GM06990 (cell line): ENCODE results near the gene SLC5A9.
A peak's percentile ranks its signal among the peaks of the same experiment; 100 is the strongest.

Source experiments
- DNase-seq: peaks from one replicate; pipeline ENCODE4 v3.0.0-alpha.2; 2011; ENCODE audit not compliant: insufficient read length; ENCODE audit errors: extremely low read depth
- H3K27me3 ChIP-seq: replicated peaks from 2 replicates; pipeline ENCODE4 v1.6.0; 2011; ENCODE audit warnings: low read length; ENCODE audit not compliant: control insufficient read depth, insufficient read depth
- H3K36me3 ChIP-seq: 2 replicates; pipeline ENCODE4 v1.5.1; 2011; ENCODE audit warnings: low read length; ENCODE audit not compliant: control insufficient read depth, insufficient read depth
- H3K4me3 ChIP-seq: replicated peaks from 2 replicates; pipeline ENCODE4 v1.5.1; 2011; ENCODE audit warnings: low read depth, mild to moderate bottlenecking, control low read depth, low read length
- TF ChIP-seq, protein P1 (sequence below): IDR thresholded peaks from 2 replicates; pipeline ENCODE4 v1.5.1; 2011; ENCODE audit warnings: low read length, control low read depth, mild to moderate bottlenecking, inconsistent platforms; ENCODE audit not compliant: insufficient read depth, poor library complexity, severe bottlenecking

Gene SLC5A9

DNA sequence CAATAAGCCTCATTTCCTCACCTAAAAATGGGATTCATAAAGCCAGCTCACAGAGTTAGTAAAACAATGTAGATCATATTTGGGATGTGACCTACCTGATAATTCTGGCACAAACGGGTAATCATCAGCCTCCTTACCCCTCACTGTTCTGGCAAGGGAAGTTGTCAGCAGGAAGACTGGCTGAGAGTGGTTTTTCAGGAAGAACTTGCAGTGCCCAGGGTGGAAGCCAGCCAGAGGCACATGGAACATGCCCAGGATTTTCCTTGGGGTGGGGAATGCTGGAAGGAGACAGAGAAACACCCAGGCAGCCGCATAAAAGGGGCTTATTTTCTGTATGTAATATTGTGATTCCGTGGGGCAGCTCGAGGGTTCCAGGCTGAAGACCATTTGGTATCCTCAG lies 7.7 kb upstream of the SLC5A9 start:
- no peak for DNase-seq
- no peaks in the 10 kb centered on the region; the same call in 1 of the 2 replicates for H3K27me3 ChIP-seq
- H3K36me3 ChIP-seq = no peaks in the 10 kb centered on the region
- H3K4me3 ChIP-seq = no peak overlapping the region
- TF ChIP-seq, protein P1, sequence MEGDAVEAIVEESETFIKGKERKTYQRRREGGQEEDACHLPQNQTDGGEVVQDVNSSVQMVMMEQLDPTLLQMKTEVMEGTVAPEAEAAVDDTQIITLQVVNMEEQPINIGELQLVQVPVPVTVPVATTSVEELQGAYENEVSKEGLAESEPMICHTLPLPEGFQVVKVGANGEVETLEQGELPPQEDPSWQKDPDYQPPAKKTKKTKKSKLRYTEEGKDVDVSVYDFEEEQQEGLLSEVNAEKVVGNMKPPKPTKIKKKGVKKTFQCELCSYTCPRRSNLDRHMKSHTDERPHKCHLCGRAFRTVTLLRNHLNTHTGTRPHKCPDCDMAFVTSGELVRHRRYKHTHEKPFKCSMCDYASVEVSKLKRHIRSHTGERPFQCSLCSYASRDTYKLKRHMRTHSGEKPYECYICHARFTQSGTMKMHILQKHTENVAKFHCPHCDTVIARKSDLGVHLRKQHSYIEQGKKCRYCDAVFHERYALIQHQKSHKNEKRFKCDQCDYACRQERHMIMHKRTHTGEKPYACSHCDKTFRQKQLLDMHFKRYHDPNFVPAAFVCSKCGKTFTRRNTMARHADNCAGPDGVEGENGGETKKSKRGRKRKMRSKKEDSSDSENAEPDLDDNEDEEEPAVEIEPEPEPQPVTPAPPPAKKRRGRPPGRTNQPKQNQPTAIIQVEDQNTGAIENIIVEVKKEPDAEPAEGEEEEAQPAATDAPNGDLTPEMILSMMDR = no peak

DNA sequence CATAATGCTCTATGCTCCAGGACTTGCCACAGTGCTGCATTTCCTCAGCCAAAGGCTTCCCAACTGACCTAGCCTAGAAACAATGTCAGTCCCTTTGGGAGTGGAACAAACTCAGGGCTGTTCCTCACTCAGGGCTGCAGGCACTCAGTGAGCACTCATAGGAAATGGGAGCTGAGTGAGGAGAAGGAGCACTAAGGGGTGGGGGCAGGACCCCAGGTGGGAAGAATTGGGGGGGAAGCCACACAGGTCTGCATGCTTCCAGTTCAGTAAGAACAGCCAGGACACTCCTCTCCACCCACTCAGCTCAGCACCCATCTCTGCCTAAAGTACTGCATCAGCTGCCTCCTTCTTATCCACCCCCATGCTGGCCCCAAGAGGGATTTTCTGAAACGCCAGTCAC lies 7.3 kb upstream of the SLC5A9 start:
- Histone ChIP-seq H3K27me3 (no peaks in the 10 kb centered on the region; the same call in 1 of the 2 replicates), H3K36me3 (no peaks in the 10 kb centered on the region), H3K4me3 (no peak overlapping the region)
- TF ChIP-seq, protein P1 = no peak
- DNase-seq = no peak

DNA sequence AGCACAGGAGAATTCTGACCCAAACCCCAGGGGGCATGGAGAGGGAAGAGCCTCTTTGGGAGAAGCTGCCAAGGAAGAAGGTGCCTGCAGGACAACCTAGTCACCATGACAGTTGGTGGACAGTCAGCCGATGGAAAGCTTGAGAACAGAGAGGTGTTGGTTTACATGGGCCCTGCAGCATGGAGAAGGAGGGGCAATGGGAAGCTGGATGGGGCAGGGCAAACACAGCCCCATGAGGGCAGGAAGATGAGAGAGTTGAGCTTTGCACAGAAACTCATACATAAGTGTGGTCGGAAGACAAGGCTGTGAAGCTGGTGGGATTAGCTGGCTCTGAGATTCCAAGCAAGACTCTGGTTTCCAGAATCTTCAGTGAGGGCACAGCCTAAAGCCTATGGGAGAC lies 6.6 kb upstream of the SLC5A9 start:
- TF ChIP-seq, protein P1 = no peak
- no peak for DNase-seq
- H3K4me3 ChIP-seq = no peak overlapping the region
- H3K36me3 ChIP-seq = no peaks in the 10 kb centered on the region
- no peaks in the 10 kb centered on the region; the same call in 1 of the 2 replicates for H3K27me3 ChIP-seq

DNA sequence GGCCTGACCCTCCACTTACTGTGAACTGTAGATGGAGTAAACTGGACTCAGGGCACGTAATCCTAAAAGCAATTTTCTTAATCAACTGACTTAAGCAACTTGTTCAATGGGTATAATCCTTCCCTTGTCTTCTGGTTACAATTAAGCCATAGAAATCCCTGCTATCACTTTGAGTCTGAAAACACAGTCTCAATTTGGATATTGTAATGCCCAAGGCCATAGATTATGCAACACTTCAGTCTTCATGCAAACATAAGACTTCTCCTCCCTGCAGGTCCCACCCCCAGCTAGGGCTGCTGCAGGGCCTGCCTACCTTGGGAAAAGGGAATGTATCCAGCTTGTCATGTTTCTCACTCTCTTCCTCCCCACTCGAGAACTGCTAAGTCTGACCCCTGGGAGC lies 6.2 kb upstream of the SLC5A9 start:
- Histone ChIP-seq H3K36me3 (no peaks in the 10 kb centered on the region), H3K27me3 (no peaks in the 10 kb centered on the region; the same call in 1 of the 2 replicates), H3K4me3 (no peak overlapping the region)
- TF ChIP-seq, protein P1 = no peak
- no peak for DNase-seq

DNA sequence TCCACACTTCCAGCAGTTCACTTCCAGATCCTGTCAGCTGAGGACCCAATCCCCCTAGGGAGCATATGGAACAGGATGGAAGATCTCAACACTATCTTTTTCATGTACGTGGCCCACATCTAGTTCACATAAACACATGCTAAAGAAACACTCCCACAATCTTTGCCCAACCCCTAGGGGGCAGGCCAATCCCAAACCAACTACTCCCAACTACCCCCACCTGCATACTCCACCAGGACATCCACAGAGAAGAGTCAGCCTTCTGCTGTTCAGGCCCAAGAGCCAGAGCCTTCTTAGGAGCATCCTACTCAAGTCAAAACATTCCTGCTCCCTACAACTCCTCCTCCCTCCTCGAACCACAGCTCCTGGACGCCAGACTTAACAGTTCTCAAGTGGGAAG lies 5.6 kb upstream of the SLC5A9 start:
- Histone ChIP-seq H3K4me3 (no peak overlapping the region), H3K36me3 (no peaks in the 10 kb centered on the region), H3K27me3 (no peaks in the 10 kb centered on the region; the same call in 1 of the 2 replicates)
- no peak for DNase-seq
- TF ChIP-seq, protein P1 = peak; percentile 29

DNA sequence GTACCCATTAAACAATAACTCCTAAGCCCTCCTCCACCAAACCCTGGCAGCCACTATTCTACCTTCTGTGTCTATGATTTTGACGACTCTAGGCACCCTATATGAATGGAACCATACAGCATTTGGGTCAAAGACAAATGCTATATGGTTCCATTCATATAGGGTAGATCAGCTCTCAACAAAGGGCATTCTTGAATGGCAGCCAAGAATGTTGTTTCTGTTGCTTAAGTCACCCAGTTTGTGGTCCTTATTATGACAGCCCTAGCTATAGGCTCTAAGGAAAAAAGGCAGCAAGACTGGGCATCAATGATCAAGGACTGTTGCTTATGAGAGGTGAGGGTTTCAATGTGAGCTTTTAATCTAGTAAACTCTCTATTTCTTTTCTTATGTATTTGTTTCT lies 4.7 kb upstream of the SLC5A9 start:
- DNase-seq = no peak
- TF ChIP-seq, protein P1 = no peak

More for the DNA sequence above, 4.7 kb upstream of the SLC5A9 start:
- Histone ChIP-seq H3K36me3 (no peaks in the 10 kb centered on the region), H3K27me3 (no peaks in the 10 kb centered on the region; the same call in 1 of the 2 replicates), H3K4me3 (no peak overlapping the region)
